B cell (primary cell): ENCODE data around the gene C11orf54. TPM values are rescaled to one million over a fixed set of nuclear protein-coding genes. Genes with fewer than 3 reads are reported as not detected.

Experiments
- ATAC-seq: fragments of 200-7000 bp; cut with Tn5 transposase; one replicate; pipeline ENCODE4 v1.10.0; 2021; ENCODE audit warnings: low read depth, mild to moderate bottlenecking, moderate number of reproducible peaks, moderate library complexity
- CTCF ChIA-PET: fragments of 350-600 bp; sonication (Branson Sonifier 250); formaldehyde crosslinking; loops from one replicate; lab custom pipeline; 2021; ENCODE audit warnings: antibody characterized with exemption, inconsistent platforms; lab: Charles Lee
- POLR2A ChIA-PET: fragments of 350-600 bp; sonication (Branson Sonifier 250); formaldehyde crosslinking; loops from one replicate; lab custom pipeline; 2021; ENCODE audit warnings: antibody characterized with exemption; lab: Charles Lee
- DNase-seq: peaks from one replicate; pipeline ENCODE4 v3.0.0; 2013
- H2AFZ ChIP-seq: 2 replicates; pipeline ENCODE4 v1.6.1; 2012; ENCODE audit warnings: mild to moderate bottlenecking, low read depth, low read length; ENCODE audit not compliant: insufficient read depth, poor library complexity, severe bottlenecking
- H3K27ac ChIP-seq, 2 donors: 1 replicate in 1 of 2; 2 replicates in 1 of 2; pipeline ENCODE4 v1.5.1; 2012 to 2013; ENCODE audit warnings: low read length in 2 of 2, mild to moderate bottlenecking in 2 of 2, moderate library complexity in 1 of 2
- H3K27me3 ChIP-seq, 4 experiments: fragments of 200-600 bp in 1 of 4; sonication (generic) in 1 of 4; replicated peaks in 1 of 4; 1 replicate in 2 of 4; 2 replicates in 2 of 4; pipeline versions ENCODE4 v1.6.1 to v1.7.0; 2013 to 2016; ENCODE audit warnings: low read length in 3 of 4, mild to moderate bottlenecking in 2 of 4, mixed read lengths in 1 of 4, moderate library complexity in 1 of 4; ENCODE audit not compliant: insufficient read depth in 4 of 4, control insufficient read depth in 3 of 4; ENCODE audit errors: control extremely low read depth in 1 of 4
- H3K36me3 ChIP-seq, 2 experiments: replicated peaks in 1 of 2; 1 replicate in 1 of 2; 2 replicates in 1 of 2; pipeline versions ENCODE4 v1.6.1 to v1.7.1; 2013; ENCODE audit warnings: low read length in 1 of 2; ENCODE audit not compliant: insufficient read depth in 2 of 2, control insufficient read depth in 1 of 2; ENCODE audit errors: control extremely low read depth in 1 of 2, extremely low read depth in 1 of 2
- H3K4me1 ChIP-seq, 2 donors: fragments of 200-600 bp in 1 of 2; sonication (generic) in 1 of 2; 1 replicate in 1 of 2; 2 replicates in 1 of 2; pipeline versions ENCODE4 v1.5.1 to v1.6.1; 2013 to 2017; ENCODE audit warnings: low read length in 2 of 2; ENCODE audit not compliant: control insufficient read depth in 2 of 2, insufficient read depth in 2 of 2
- H3K4me2 ChIP-seq: replicated peaks from 2 replicates; pipeline ENCODE3; 2012; ENCODE audit warnings: mild to moderate bottlenecking, low read depth, low read length; ENCODE audit not compliant: poor library complexity, severe bottlenecking
- H3K4me3 ChIP-seq, 5 experiments: fragments of 200-600 bp in 1 of 5; sonication (generic) in 1 of 5; 1 replicate in 3 of 5; 2 replicates in 2 of 5; pipeline versions ENCODE4 v1.5.1 to v1.7.0; 2011 to 2016; ENCODE audit warnings: low read length in 4 of 5, mild to moderate bottlenecking in 4 of 5, low read depth in 2 of 5, control low read depth in 1 of 5, moderate library complexity in 1 of 5; ENCODE audit not compliant: insufficient read depth in 1 of 5; ENCODE audit errors: control extremely low read depth in 1 of 5, extremely low read depth in 1 of 5
- H3K79me2 ChIP-seq: fragments of 200-600 bp; sonication (generic); one replicate; pipeline ENCODE4 v1.6.0; 2016; ENCODE audit warnings: low read length; ENCODE audit not compliant: control insufficient read depth, insufficient read depth
- H3K9ac ChIP-seq: fragments of 200-600 bp; sonication (generic); 2 replicates; pipeline ENCODE4 v1.6.1; 2017; ENCODE audit warnings: mild to moderate bottlenecking, low read length, moderate library complexity
- H3K9me3 ChIP-seq, 3 donors: one replicate each; pipeline versions ENCODE4 v1.6.1 to v1.7.1; 2013; ENCODE audit warnings: low read length in 2 of 3; ENCODE audit not compliant: control insufficient read depth in 2 of 3, insufficient read depth in 1 of 3; ENCODE audit errors: control extremely low read depth in 1 of 3
- H4K20me1 ChIP-seq: 2 replicates; pipeline ENCODE4 v1.6.0; 2012; ENCODE audit warnings: mild to moderate bottlenecking, low read length; ENCODE audit not compliant: insufficient read depth, control insufficient read depth, poor library complexity, severe bottlenecking
- H3K27ac Mint-ChIP-seq: one replicate; pipeline ENCODE4 v1.8.0; 2021; ENCODE audit warnings: mixed read lengths
- H3K27me3 Mint-ChIP-seq: one replicate; pipeline ENCODE4 v1.8.0; 2021; ENCODE audit warnings: mixed read lengths
- H3K4me1 Mint-ChIP-seq: one replicate; pipeline ENCODE4 v1.8.0; 2021; ENCODE audit warnings: mixed read lengths
- H3K4me3 Mint-ChIP-seq: one replicate; pipeline ENCODE4 v1.8.0; 2021; ENCODE audit warnings: mixed read lengths
- H3K9me3 Mint-ChIP-seq: one replicate; pipeline ENCODE4 v1.8.0; 2022; ENCODE audit warnings: mixed read lengths; ENCODE audit not compliant: insufficient read depth
- EZH2 ChIP-seq: IDR thresholded peaks from 2 replicates; pipeline ENCODE4 v1.6.1; 2012; ENCODE audit warnings: borderline replicate concordance, low read depth, mild to moderate bottlenecking, moderate library complexity, low read length; ENCODE audit not compliant: insufficient read depth, poor library complexity, severe bottlenecking
- WGBS: methylation state at CpG from one replicate; pipeline ENCODE4 v1.1.5; 2013; ENCODE audit warnings: missing lambda C conversion rate; ENCODE audit not compliant: insufficient coverage; 5-methylcytosine and 5-hydroxymethylcytosine counted together
- intact Hi-C: fragments of 100-400 bp; cut with micrococcal nuclease; formaldehyde crosslinking; loops from one replicate; pipeline ENCODE4 v1.10.0; 2022
- polyA plus RNA-seq: library from polyadenylated mRNA; depleted of rRNA; stranded (reverse); fragments of >200 nt; gene quantifications from 2 replicates; pipeline ENCODE4 v1.2.3, GENCODE V29; 2012
- total RNA-seq, 2 donors: library from RNA; stranded (reverse); fragments of 120-200 nt in 1 of 2; gene quantifications; 1 replicate in 1 of 2; 2 replicates in 1 of 2; pipeline versions ENCODE4 v1.2.3 to v1.2.4, GENCODE V29; 2013 to 2022
- TF ChIP-seq, protein P1 (sequence below): fragments of 200-600 bp; IDR thresholded peaks from one replicate; pipeline ENCODE4 v1.8.0; 2022; ENCODE audit warnings: antibody characterized with exemption, mild to moderate bottlenecking

C11orf54 gene
- total and polyA plus RNA-seq, 2 donors (not counting 1 experiment from before 2014, with no cell fraction given): 9.2 to 38.9 TPM

DNA sequence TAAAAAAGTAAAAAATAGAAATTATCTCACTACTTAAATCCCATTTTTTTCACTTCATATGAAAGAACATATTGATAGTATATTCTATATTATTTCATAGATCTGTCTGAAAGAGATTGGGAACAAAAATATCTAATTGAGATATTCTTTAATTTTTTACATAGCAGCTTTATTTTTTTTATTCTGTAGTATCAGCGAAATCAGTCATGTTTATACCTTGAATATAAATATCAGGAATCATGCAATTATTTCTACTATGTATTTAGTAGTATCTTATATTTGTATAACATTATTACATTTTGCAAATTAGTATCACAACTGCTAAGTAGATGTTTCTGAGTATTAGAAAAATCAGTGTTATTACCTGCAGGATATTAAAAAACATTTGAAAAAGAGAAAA is 20.4 kb downstream of the C11orf54 start:
- DNase-seq: no peak
- H2AFZ ChIP-seq: no peak overlapping the region
- H3K4me1 Mint-ChIP-seq: no peaks in the 10 kb centered on the region
- H3K4me3 ChIP-seq: no peak overlapping the region
- H3K4me2 ChIP-seq: no peak overlapping the region
- H3K9ac ChIP-seq: no peak overlapping the region
- CTCF ChIA-PET: no interaction called here
- H3K9me3 ChIP-seq: peaks cover 0 to 10% (median 0%) of the 10 kb centered on the region in 3 donors
- TF ChIP-seq, protein P1, sequence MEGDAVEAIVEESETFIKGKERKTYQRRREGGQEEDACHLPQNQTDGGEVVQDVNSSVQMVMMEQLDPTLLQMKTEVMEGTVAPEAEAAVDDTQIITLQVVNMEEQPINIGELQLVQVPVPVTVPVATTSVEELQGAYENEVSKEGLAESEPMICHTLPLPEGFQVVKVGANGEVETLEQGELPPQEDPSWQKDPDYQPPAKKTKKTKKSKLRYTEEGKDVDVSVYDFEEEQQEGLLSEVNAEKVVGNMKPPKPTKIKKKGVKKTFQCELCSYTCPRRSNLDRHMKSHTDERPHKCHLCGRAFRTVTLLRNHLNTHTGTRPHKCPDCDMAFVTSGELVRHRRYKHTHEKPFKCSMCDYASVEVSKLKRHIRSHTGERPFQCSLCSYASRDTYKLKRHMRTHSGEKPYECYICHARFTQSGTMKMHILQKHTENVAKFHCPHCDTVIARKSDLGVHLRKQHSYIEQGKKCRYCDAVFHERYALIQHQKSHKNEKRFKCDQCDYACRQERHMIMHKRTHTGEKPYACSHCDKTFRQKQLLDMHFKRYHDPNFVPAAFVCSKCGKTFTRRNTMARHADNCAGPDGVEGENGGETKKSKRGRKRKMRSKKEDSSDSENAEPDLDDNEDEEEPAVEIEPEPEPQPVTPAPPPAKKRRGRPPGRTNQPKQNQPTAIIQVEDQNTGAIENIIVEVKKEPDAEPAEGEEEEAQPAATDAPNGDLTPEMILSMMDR: no peak
- TF ChIP-seq EZH2: no peak
- no peak overlapping the region for H3K27ac ChIP-seq
- H3K36me3 ChIP-seq: peaks cover 2 to 48% of the 10 kb centered on the region in 2 experiments
- POLR2A ChIA-PET: no interaction called here
- no peaks in the 10 kb centered on the region for H3K79me2 ChIP-seq
- no CpG with 5 or more reads among the region's 1 CpG for WGBS
- H3K27me3 Mint-ChIP-seq: no peaks in the 10 kb centered on the region
- H3K27ac Mint-ChIP-seq: no peak overlapping the region
- H3K27me3 ChIP-seq: no peaks in the 10 kb centered on the region
- no peaks in the 10 kb centered on the region for H3K4me1 ChIP-seq
- ATAC-seq: no peak
- H4K20me1 ChIP-seq: no peaks in the 10 kb centered on the region
- H3K9me3 Mint-ChIP-seq: peaks cover 2% of the 10 kb centered on the region
- intact Hi-C loops: no loop called here
- no peak overlapping the region for H3K4me3 Mint-ChIP-seq

DNA sequence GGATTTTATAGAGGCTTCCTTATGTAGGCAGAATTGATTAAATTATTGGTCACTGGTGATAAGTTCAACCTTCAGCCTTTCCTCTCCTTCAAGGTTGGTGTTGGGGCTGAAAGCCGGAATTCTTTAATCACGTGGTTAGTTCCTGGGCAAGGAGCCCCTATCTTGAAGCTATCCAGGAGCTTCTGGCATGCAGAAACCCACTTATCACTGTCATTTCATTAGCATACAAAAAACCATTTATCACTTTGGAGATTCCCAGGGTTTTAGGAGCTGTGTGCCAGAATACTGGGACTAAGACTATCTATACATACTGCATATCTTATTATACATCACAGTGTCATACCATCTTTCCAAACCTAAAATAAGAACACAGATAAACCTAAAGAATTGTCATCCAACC is 24.1 kb downstream of the C11orf54 start:
- Mint-ChIP-seq H3K27ac (no peak overlapping the region), H3K9me3 (no peaks in the 10 kb centered on the region), H3K4me1 (no peaks in the 10 kb centered on the region), H3K27me3 (no peaks in the 10 kb centered on the region), H3K4me3 (no peak overlapping the region)
- H3K9me3 ChIP-seq: peaks cover 0 to 5% (median 0%) of the 10 kb centered on the region in 3 donors
- TF ChIP-seq, protein P1: no peak
- TF ChIP-seq EZH2: no peak
- H3K4me3 ChIP-seq: no peak overlapping the region
- H3K27ac ChIP-seq: no peak overlapping the region
- H2AFZ ChIP-seq: no peak overlapping the region
- H3K79me2 ChIP-seq: no peaks in the 10 kb centered on the region
- H4K20me1 ChIP-seq: no peaks in the 10 kb centered on the region
- ChIA-PET CTCF (no interaction called here), POLR2A (no interaction called here)
- ATAC-seq (no peak), DNase-seq (no peak)
- no peak overlapping the region for H3K4me2 ChIP-seq
- 100% methylated on average over 1 of the region's 2 CpGs for WGBS
- intact Hi-C loops: no loop called here
- H3K4me1 ChIP-seq: no peaks in the 10 kb centered on the region
- H3K27me3 ChIP-seq: no peaks in the 10 kb centered on the region
- H3K36me3 ChIP-seq: peaks cover 0 to 29% of the 10 kb centered on the region in 2 experiments
- no peak overlapping the region for H3K9ac ChIP-seq
